Retinal pigment epithelial cell (primary cell): ENCODE data around the gene S100A16.
"Not testable (repeated sequence)": the region's sequence is repeated elsewhere in the genome, so short reads cannot be mapped to it uniquely, and the experiment has no call there.

Experiments
- DNase-seq: peaks from one replicate; pipeline ENCODE4 v3.0.0-alpha.2; 2010; ENCODE audit warnings: low read depth
- H3K4me3 ChIP-seq: 2 replicates; pipeline ENCODE4 v1.5.1; 2011; ENCODE audit warnings: mild to moderate bottlenecking, low read length, control low read depth, moderate library complexity
- CTCF ChIP-seq: conservative IDR thresholded peaks from 2 replicates; pipeline ENCODE4 v1.5.1; 2011; ENCODE audit warnings: low read depth, low read length, control low read depth, inconsistent platforms

The S100A16 gene

GRCh38 chr1:153592748-153593147 lies 20.2 kb downstream of the S100A16 start:
- H3K4me3 ChIP-seq: no peak overlapping the region
- TF ChIP-seq CTCF: no peak
- DNase-seq: no peak

GRCh38 chr1:153588482-153588881 lies 24.5 kb downstream of the S100A16 start:
- TF ChIP-seq CTCF: no peak
- no peak for DNase-seq
- H3K4me3 ChIP-seq: no peak overlapping the region

DNA sequence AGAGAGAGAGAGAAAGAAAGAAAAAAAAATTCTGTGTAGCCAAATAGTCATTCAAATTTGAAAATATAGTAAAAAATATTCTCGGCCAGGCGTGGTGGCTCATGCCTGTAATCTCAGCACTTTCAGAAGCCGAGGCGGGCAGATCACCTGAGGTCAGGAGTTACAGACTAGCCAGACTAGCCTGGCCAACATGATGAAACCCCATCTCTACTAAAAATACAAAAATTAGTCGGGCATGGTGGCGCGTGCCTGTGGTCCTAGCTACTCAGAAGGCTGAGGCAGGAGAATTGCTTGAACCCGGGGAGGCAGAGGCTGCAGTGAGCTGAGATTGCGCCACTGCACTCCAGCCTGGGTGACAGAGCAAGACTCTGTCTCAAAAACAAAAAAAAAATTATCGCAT lies 24.9 kb downstream of the S100A16 start:
- not testable (repeated sequence) for DNase-seq, H3K4me3 ChIP-seq

- H3K4me3 ChIP-seq: no peak overlapping the region
- no peak for DNase-seq
- TF ChIP-seq CTCF: no peak
These were observed 25.6 kb downstream of the S100A16 start for GRCh38 chr1:153587314-153587713.

GRCh38 chr1:153586347-153586746 lies 26.6 kb downstream of the S100A16 start:
- no peak for DNase-seq
- TF ChIP-seq CTCF: no peak
- no peak overlapping the region for H3K4me3 ChIP-seq

GRCh38 chr1:153585006-153585405 lies 27.9 kb downstream of the S100A16 start:
- H3K4me3 ChIP-seq: no peak overlapping the region
- TF ChIP-seq CTCF: no peak
- DNase-seq: no peak

DNA sequence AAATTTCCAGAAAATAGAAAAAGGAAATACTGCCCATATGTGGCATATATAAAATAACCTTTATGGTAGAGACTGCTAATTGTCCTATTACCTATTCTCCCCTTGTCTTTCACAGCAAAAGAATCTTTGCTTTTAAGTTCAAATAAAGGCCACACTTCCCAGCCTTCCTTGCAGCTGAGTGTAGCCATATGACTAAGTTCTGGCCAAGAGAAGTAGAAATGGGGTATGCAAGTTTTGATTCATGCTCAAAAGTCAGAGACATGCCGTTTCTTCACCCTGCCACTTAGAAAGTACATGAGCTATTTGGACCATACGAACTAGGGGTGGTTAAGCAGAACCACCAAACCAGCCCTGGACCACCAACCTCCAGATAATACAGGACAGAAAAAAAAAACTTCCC lies 29.0 kb downstream of the S100A16 start:
- TF ChIP-seq CTCF: no peak
- no peak for DNase-seq
- H3K4me3 ChIP-seq: no peak overlapping the region

DNA sequence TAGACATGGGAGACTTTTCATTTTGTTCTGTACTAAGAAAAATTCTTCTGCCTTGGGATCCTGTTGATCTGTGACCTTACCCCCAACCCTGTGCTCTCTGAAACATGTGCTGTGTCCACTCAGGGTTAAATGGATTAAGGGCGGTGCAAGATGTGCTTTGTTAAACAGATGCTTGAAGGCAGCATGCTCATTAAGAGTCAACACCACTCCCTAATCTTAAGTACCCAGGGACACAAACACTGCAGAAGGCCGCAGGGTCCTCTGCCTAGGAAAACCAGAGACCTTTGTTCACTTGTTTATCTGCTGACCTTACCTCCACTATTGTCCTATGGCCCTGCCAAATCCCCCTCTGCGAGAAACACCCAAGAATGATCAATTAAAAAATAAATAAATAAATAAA lies 29.4 kb downstream of the S100A16 start:
- H3K4me3 ChIP-seq, DNase-seq: not testable (repeated sequence)

- DNase-seq, H3K4me3 ChIP-seq: not testable (repeated sequence)
These were observed 30.1 kb downstream of the S100A16 start for GRCh38 chr1:153582836-153583235.
